ENCODE measurements around the gene KMT2A. TPM values are rescaled to one million over a fixed set of nuclear protein-coding genes. Genes with fewer than 3 reads are reported as not detected.
A peak's percentile ranks its signal among the peaks of the same experiment; 100 is the strongest.
"Not testable (repeated sequence)": the region's sequence is repeated elsewhere in the genome, so short reads cannot be mapped to it uniquely, and the experiment has no call there.

Gene KMT2A
- total RNA-seq (2014; rRNA removed; shearing (Covaris generic)): 49.7 and 54.8 TPM in 2 replicates

DNA sequence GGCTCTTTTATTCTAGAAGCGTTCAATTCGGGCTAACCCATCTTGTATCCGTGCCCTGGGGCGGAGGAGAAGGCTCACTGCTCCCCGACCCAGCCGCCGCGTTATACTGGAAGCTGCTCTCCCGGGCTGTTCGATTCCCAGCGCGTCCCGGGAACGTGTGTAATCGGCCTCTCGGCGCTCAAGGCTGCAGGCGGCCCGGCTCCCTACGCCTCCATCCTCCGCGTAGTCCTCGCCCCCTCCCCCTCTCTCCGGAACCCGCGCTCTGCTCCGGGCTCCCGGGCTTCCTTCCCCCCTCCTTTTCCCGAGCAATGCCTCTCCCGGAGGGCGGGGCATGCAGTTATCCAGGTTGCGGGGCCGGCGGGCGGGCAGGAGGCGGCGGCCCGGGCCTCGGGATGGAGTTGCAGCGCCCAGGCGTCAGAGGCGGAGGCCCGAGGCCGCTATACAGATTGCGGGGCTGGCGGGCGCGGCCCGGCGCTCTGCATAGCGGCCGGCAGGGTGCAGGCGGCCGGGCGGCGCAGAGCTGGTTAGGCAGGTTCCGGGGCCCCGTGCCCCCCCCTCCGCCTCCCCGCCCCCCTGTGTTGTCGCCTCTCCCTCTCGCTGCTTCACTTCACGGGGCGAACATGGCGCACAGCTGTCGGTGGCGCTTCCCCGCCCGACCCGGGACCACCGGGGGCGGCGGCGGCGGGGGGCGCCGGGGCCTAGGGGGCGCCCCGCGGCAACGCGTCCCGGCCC, at the start of gene KMT2A:
Gene KMT2A (plus strand): TSS at position 600 of the 732 bp plus-strand sequence. CDS start 21 bp downstream, at position 621.
- peak; percentile 97 for DNase-seq (ENCODE audit: low spot score)

DNA sequence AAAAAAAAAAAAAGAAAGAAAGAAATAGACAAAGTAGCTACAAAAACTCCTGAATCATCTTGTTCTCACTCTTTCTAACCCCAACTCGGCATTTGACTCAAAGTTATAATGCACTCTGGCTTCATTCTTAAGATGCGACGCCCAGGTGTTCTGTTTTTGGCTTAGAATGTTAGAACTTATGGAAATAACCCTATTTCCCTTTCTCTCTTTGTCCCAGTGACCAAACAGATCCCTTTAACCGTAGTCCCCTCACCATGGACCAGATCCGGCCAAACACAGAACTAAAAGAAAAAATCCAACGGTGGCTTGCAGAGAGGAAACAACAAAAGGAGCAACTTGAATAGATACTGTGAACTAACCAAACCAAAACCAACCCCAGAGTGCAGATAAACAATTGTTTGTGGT, 40.2 kb upstream of the KMT2A start:
- no peak for DNase-seq (ENCODE audit: low spot score)

DNA sequence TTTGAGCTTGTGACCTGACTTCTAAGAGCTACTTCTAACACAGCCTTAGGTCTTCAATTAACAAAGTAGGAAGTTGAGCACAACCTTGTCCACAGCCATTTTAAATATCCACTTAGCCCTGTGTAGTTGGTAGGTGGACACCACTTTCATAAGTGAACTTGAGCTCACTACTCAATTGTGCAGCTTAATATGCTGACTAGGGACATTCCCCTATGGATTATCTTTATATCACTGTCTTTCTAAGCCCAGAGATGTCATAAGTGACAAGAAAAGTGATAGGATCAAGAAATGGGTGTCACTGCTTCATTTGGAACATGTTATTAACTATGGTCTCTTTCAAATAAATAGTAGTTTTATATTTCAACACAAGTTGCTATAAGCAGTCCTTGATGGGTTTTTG, 38.8 kb upstream of the KMT2A start:
- DNase-seq (ENCODE audit: low spot score): no peak

DNA sequence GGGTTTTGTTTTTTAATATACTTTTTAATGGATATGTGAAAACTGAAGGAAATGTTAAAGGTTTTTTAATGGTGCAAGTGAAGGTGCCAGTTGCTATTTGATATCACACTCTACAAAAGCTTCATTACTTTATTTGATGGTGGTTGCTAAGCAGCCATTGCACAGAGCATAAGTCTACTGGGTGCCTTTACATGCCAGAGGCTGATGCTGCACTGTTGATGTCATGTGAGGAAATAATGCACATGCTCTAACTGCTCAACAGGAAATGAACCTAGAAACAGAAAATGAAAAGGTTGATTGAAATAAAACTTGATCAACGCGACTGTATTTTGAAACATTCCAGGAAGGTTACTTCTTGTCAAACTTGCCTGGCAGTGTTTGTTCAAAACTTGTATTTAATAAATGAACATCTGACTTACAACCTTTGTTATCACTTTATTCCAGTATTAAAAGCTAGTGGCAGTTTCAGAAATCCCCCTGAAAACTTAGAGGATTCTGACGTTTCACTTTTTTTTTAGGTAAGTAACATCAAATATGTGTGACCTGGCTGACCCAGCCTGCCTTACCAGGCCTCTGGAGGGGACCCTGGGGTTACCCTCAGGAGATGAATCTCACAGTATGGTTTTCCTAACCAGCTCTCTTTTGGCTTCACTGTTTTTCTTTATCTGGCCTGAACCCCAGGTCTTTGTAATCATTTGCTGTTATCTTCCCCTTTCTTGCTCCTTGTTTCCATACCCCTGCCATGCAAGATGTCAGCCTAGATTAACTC, 37.3 kb upstream of the KMT2A start:
- no peak for DNase-seq (ENCODE audit: low spot score)

DNA sequence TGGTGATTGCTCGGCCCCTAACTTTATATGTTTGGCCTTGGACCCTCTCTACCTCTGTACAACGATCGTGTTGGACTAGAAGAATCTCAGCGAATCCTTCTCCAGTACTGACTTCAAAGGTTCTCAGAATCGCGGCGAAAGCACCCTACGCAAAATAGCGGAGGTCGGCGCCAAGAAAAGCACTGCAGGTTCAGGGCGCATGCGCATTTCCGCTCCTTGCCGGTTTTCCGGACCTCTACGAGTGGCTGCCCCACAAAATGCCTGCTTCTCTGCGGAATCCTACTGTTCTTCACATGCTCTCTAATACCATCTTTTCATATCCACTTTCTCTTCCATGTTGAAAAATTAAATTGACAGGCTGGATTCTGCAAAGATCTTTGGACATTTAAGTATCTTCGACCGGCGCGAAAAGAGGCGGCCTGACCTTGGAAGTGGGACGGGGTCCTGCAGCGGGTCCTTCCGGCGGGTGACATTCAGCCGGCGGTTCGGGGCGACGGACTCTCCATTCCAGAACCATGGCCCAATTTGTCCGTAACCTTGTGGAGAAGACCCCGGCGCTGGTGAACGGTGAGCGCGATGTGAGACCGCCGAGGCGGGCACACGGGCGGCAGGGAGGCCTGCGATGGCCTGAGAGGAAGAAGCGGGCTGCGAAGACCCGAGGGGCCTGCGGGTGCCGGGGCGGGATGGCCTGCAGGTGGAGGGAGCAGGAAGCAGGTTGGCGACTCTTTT, 35.0 kb upstream of the KMT2A start, which contains the start of gene ATP5MG:
Gene ATP5MG (plus strand): TSS at position 456 of the 729 bp plus-strand sequence. CDS start 60 bp downstream, at position 516.
- DNase-seq (ENCODE audit: low spot score): peak; percentile 98

DNA sequence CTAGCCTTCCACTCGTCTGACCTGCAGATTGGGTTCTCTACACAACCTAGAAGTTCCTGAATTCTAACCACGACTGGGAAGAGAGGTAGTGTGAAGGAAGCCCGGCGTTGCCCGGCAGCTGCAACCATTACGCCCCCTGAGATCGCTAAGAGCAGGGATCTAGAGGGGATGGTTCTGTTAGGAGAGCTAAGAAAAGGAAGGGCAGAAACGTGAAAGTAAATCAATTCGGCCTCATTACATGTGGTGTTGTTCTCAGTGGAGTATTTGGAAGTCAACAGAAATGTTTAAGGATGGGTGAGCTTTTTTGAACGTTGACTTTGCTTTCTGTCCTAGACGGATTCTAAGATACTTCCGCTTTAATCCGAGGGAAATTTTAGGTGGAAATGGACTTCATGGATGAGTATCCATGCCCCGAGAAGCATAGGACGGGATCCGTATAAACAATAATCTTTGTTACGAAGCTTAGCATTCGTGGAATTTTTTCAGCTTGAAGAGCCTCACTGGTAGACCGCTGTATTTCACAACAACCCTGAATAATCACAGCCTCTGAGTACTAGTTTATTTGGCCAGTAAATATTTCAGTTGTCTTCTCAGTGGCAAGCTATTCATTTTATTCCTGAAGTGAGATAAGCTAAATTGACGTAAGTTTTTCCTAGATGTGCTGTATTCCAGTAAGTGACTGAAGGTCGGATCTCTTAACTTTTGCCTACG, 34.3 kb upstream of the KMT2A start:
- peak; percentile 74 for DNase-seq (ENCODE audit: low spot score)

DNA sequence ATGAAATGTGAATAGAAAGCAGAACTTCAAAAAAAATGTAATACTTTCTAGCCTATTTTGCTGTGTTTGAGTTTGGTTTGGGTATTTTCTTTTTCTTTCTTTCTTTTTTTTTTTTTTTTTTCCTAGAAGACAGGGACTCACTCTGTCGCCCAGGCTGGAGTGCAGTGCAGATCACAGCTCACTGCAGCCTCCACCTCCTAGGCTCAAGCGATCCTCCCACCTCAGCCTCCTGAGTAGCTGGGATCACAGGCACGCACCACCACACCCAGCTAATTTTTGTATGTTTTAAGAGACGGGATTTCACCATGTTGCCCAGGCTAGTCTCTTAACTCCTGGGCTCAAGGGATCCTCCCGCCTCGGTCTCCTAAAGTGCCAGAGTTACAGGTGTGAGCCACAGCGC, 33.7 kb upstream of the KMT2A start:
- not testable (repeated sequence) for DNase-seq (ENCODE audit: low spot score)

DNA sequence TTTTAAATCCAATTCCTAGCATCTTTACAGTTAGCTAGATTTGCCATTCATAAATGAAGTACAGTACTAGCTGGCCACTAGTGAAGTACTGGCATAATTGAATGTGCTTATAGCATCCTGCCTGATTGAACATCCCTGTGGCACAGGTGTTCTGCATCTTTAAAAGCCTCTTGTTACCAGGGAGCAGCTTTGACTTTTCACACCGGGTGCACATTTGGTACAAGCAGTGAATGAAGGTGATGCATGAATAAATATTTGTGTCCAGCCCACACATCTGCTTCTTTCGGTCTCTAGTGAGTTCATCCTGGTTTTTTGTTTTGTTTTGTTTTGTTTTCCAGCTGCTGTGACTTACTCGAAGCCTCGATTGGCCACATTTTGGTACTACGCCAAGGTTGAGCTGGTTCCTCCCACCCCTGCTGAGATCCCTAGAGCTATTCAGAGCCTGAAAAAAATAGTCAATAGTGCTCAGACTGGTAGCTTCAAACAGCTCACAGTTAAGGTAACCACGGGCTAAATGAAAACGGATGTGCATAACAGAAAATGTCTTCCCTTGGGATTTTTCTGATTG, 29.6 kb upstream of the KMT2A start:
- DNase-seq (ENCODE audit: low spot score): no peak

DNA sequence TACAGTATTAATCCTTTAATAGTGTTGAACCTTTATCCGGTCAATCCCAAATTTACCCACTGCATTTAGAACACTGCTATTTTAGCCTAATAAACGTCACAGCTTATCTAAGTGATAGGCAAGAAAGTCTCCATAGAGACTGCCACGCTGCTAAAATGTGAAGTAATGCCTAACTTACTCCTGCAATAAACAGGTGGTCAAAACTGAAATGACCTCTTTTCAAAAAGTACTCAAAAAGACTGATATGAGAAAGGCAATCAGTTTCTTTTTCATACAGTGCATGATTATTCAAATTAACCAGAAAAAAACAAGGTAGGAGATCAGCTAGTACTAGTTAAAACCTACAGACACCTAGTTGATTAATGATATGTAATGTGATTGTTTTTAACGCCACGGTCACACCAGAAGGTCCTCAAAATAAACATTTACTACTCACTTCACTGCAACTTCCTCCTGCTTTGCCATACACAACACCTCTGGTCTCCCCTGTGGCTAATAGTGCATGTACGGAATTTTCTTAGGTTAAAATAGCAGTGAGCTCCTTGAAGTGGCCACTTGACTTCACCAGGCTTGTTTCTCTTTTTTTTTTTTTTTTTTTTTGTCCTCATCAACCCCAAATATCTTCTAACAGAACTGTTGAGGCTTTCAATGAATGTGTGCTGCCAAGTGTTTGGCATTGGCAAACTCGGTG, 26.1 kb upstream of the KMT2A start:
- DNase-seq (ENCODE audit: low spot score): no peak

DNA sequence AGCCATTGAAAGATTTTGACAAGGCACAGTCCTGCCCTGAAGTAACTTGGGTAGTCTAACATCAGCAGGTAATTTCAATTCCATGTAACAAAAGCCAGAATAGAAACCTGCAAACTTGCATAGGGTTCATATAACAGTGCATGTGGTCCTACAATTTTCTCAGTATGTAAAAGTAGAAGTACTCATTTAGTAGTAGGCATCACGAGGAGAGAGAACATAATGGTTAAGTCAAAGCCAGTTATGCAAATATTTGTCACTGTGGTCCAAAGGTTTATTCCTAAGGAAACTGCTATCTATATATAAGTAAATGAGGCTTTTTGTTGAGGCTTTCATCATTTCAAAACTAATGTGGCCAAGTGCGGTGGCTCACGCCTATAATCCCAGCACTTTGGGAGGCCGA, 24.8 kb upstream of the KMT2A start:
- DNase-seq (ENCODE audit: low spot score): no peak

DNA sequence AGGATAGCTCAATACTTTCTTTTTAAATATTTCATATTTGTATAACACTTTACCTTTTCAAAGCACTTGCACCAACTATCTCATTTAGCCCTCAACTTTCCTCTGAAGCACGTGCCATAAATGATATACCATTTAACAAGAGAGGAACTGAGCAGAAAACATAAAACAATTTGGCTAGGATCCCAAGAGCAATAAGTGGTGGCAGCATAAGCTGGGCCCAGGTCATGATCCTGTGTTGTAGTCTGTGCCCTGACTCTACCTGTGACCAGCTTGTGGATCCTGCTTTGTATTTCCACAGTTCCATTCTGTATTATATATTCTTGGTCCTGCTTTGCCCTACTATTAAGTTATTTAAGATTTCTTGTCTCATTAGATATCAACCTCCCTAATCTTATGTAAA, 23.4 kb upstream of the KMT2A start:
- DNase-seq (ENCODE audit: low spot score): no peak

DNA sequence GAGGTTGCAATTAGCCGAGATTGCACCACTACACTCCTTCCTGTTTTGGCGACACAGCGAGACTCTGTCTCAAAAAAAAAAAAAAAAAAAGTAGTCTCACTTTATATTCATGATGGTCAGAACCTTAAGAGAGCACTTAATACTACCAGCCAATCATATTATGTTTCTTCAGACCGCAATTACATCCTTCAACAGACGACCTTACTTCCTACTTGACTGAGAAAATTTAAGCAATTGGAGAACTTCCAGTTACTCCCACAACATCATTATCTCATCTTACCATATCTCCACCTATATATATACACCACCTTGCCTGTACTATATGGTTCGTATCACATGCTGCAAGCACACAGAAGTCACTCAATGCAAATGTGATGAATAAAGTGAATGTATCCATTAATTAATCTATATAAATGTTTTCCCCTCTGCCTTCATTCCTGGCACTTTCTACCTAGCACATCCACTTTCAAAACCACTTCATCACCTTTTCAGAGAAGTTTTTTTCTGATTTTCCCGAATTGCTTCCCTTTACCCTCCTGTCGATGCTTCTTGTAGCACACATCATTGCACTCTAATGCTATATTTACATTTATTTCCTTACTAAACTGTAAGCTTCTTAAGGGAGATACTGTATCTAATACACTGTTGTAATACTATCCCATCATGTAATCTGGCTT, 21.1 kb upstream of the KMT2A start:
- DNase-seq (ENCODE audit: low spot score): no peak

DNA sequence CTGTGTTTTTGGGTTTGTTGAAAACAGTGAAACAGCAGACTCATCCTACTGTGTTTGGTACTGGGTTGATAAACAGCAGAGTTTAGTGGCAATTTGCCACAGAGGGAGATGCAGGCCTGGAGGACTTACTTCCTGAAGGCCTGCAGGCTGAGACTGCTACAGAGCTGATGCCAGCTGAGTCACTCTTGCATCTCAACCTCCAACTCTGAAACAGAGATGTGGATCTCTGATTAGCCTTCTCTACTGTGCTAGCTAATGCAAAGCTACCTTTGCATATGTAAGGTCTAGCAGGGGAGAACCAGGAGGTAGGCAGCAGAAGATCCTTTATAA, 20.6 kb upstream of the KMT2A start:
- peak; percentile 64 for DNase-seq (ENCODE audit: low spot score)

DNA sequence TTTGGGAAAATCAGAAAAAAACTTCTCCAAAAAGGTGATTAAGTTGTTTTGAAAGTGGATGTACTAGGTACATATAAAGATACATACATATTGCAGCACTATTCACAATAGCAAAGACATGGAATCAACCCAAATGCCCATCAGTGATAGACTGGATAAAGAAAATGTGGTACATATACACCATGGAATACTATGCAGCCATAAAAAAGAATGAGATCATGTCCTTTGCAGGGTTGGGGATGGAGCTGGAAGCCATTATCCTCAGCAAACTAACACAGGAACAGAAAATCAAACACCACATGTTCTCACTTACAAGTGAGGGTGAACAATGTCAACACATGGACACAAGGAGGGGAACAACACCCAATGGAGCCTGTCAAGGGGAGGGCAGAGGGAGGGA, 19.4 kb upstream of the KMT2A start:
- not testable (repeated sequence) for DNase-seq (ENCODE audit: low spot score)

DNA sequence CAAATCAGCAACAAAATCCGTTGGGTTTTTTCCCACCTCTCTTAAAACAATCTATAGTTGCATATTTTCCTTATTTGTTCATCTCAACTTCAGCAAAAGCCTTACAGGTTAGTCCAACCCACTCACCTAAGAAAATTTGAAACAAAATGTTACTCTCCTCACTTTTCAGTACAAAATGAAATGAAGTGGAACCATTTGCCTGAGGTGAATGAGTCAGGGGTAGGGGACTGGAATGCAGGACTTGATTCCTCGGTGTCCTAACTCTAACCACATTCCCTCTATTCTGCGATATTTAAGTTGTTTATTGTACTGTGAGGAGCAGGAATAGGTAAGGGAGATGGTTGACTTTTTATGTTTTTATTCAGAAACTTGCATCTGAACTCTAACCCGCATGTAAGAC, 18.5 kb upstream of the KMT2A start:
- DNase-seq (ENCODE audit: low spot score): no peak

DNA sequence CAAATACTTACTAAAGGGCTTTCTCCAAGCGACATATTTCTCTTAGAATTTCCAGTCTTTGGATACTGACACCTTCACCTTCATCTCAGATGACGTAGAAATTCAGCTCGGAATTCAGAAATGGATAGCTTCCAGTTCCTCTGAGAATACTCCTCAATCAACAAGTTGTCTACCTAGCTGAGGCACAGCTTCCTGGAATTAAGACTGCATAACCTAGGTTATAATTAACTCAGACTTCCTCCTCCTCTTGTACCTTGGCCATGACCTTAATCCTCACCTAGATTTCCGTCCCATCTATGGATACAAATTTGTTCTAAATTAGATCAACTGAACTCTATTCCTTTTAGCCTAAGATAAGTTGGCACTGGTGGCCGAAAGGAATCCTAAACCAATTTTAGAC, 17.5 kb upstream of the KMT2A start:
- peak; percentile 29 for DNase-seq (ENCODE audit: low spot score)

DNA sequence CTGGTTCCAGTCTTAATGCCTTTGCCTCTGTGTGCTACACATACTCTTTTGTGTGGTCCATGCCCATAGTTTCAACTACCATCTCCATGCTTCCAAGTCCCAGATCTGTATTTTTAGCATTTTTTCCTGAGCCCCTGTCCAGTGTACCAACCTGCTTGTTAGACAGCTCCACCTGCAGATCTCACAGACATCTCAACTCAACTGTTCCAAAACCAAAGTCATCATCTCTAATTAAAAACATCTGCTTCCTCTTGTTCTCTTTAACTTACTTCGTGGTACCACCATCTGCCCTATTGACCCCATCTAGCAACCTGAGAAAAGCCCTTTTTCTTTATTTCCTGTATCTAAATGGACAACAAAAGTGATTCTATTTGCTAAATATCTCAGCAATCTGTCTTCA, 8.6 kb upstream of the KMT2A start:
- no peak for DNase-seq (ENCODE audit: low spot score)

DNA sequence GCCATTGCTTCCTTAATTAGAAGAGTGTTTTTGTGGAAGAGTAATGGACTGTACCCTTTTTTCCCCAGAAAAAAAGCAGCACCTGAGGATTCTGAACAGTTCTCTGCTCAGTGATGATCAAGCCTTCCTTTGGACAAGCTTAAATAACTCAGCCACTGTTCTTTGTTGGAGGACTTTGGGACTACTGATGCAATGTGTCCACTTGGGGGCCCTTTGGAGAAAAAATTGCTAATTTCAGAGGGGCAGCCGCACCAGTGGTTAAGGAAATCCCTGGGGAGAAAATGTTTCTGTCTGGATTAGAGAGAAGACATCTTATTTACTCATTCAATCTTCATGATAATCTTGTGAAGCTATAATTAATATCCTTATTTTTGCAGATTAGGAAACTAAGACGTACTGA, 5.3 kb upstream of the KMT2A start:
- DNase-seq (ENCODE audit: low spot score): peak; percentile 24

DNA sequence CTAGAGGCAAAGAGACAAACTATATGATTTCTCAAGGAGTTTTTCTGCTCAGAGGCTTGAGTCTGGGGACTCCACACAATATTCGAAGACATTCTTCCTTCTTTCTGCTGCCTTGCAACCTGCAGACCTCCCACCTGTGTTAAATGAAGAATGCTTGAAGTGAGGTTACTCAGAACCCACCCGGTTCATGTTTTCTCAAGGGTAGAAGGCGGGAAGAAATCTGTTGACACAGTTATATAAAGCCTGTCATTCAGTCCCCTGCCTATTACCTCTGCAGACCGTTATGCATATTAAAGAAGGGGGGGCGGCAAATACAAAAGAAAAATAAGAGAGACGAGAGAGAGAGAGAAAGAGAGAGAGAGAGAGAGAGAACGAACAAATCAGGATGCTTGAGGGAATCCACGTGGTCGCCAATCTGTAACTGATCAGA, 2.2 kb upstream of the KMT2A start:
- no peak for DNase-seq (ENCODE audit: low spot score)

Measured in HT-29 (cell line).